GM12874 (cell line): ENCODE data around the gene EPS8L3.

ENCODE experiments used
- CTCF ChIP-seq: IDR thresholded peaks from 2 replicates; pipeline ENCODE4 v1.5.1; 2011; ENCODE audit warnings: low read depth, mild to moderate bottlenecking, control low read depth, low read length, moderate library complexity; ENCODE audit not compliant: insufficient read depth

Gene EPS8L3

GRCh38 chr1:109787211-109787844 lies 23.6 kb upstream of the EPS8L3 start:
- no peak for TF ChIP-seq CTCF

GRCh38 chr1:109786531-109787021 lies 22.9 kb upstream of the EPS8L3 start:
- TF ChIP-seq CTCF = no peak

- TF ChIP-seq CTCF = no peak
These were observed 22.4 kb upstream of the EPS8L3 start for GRCh38 chr1:109786112-109786480.

- TF ChIP-seq CTCF = no peak
These were observed 21.9 kb upstream of the EPS8L3 start for GRCh38 chr1:109785446-109786111.

GRCh38 chr1:109784551-109785252 lies 21.0 kb upstream of the EPS8L3 start:
- TF ChIP-seq CTCF = no peak

- no peak for TF ChIP-seq CTCF
These were observed 19.7 kb upstream of the EPS8L3 start for GRCh38 chr1:109783436-109783835.

GRCh38 chr1:109782927-109783326 lies 19.2 kb upstream of the EPS8L3 start:
- no peak for TF ChIP-seq CTCF
